Immature natural killer cell (primary cell): ENCODE results near the gene AP3B1. TPM values are rescaled to one million over a fixed set of nuclear protein-coding genes. Genes with fewer than 3 reads are reported as not detected.
"Not testable (repeated sequence)": the region's sequence is repeated elsewhere in the genome, so short reads cannot be mapped to it uniquely, and the experiment has no call there.

Experiments
- DNase-seq, 3 donors: peaks; one replicate each; pipeline ENCODE4 v3.0.0; 2022; ENCODE audit warnings: mixed read lengths in 1 of 3
- H3K27ac Mint-ChIP-seq, 6 donors: one replicate each; pipeline ENCODE4 v1.8.0; 2020; ENCODE audit warnings: mixed read lengths in 6 of 6, mild to moderate bottlenecking in 5 of 6, inconsistent platforms in 4 of 6, moderate library complexity in 3 of 6
- H3K27me3 Mint-ChIP-seq, 3 donors: one replicate each; pipeline ENCODE4 v1.8.0; 2020 to 2021; ENCODE audit warnings: low read depth in 3 of 3, mild to moderate bottlenecking in 3 of 3, mixed read lengths in 3 of 3, moderate library complexity in 3 of 3, inconsistent platforms in 1 of 3
- H3K36me3 Mint-ChIP-seq, 3 donors: one replicate each; pipeline ENCODE4 v1.8.0; 2020; ENCODE audit warnings: mixed read lengths in 3 of 3, inconsistent platforms in 2 of 3, mild to moderate bottlenecking in 2 of 3
- H3K4me1 Mint-ChIP-seq, 2 donors: one replicate each; pipeline ENCODE4 v1.8.0; 2020; ENCODE audit warnings: inconsistent platforms in 2 of 2, mild to moderate bottlenecking in 2 of 2, mixed read lengths in 2 of 2, moderate library complexity in 1 of 2
- H3K4me3 Mint-ChIP-seq, 5 donors: one replicate each; pipeline ENCODE4 v1.8.0; 2020; ENCODE audit warnings: mild to moderate bottlenecking in 5 of 5, mixed read lengths in 5 of 5, inconsistent platforms in 3 of 5, moderate library complexity in 3 of 5
- H3K9me3 Mint-ChIP-seq, 6 donors: one replicate each; pipeline ENCODE4 v1.8.0; 2020; ENCODE audit warnings: mild to moderate bottlenecking in 6 of 6, mixed read lengths in 6 of 6, inconsistent platforms in 4 of 6, moderate library complexity in 3 of 6
- polyA plus RNA-seq, 3 donors: library from polyadenylated mRNA; unstranded; fragments of 300-500 nt; fragmentation: Illumina TruSeq; gene quantifications; one replicate each; pipeline ENCODE4 v1.2.3, GENCODE V29; 2021

The AP3B1 gene
- polyA plus RNA-seq, 3 donors from 2014 or later = 11.6 to 31.7 (median 19.2) TPM

- Mint-ChIP-seq H3K27me3 (no peaks in the 10 kb centered on the region), H3K27ac (no peak overlapping the region), H3K36me3 (peaks cover 13 to 21% (median 14%) of the 10 kb centered on the region in 3 donors), H3K4me3 (no peak overlapping the region), H3K9me3 (no peaks in the 10 kb centered on the region), H3K4me1 (peaks cover 0 to 2% of the 10 kb centered on the region in 2 donors)
- no peak for DNase-seq
Measured at GRCh38 chr5:78215972-78216371, 78.5 kb downstream of the AP3B1 start.

- H3K27ac Mint-ChIP-seq = no peak overlapping the region
- peaks cover 0 to 2% of the 10 kb centered on the region in 2 donors for H3K4me1 Mint-ChIP-seq
- no peaks in the 10 kb centered on the region for H3K27me3 Mint-ChIP-seq
- no peaks in the 10 kb centered on the region for H3K9me3 Mint-ChIP-seq
- peaks cover 11 to 16% (median 13%) of the 10 kb centered on the region in 3 donors for H3K36me3 Mint-ChIP-seq
- no peak overlapping the region for H3K4me3 Mint-ChIP-seq
- no peak for DNase-seq
Measured at GRCh38 chr5:78215565-78215964, 78.9 kb downstream of the AP3B1 start.

- no peak overlapping the region for H3K4me3 Mint-ChIP-seq
- H3K36me3 Mint-ChIP-seq = peaks cover 5 to 10% (median 8%) of the 10 kb centered on the region in 3 donors
- H3K9me3 Mint-ChIP-seq = no peaks in the 10 kb centered on the region
- H3K27ac Mint-ChIP-seq = peak overlapping the region in 1 of 6 donors; percentile 28
- DNase-seq = no peak
- no peaks in the 10 kb centered on the region for H3K27me3 Mint-ChIP-seq
- H3K4me1 Mint-ChIP-seq = peaks cover 0 to 2% of the 10 kb centered on the region in 2 donors
Measured at GRCh38 chr5:78213799-78214198, 80.7 kb downstream of the AP3B1 start.

GRCh38 chr5:78211052-78211451, 83.4 kb downstream of the AP3B1 start:
- no peak overlapping the region for H3K4me3 Mint-ChIP-seq
- no peak overlapping the region for H3K27ac Mint-ChIP-seq
- H3K4me1 Mint-ChIP-seq = peaks cover 2 to 6% of the 10 kb centered on the region in 2 donors
- H3K27me3 Mint-ChIP-seq = no peaks in the 10 kb centered on the region
- peaks cover 7 to 12% (median 7%) of the 10 kb centered on the region in 3 donors for H3K36me3 Mint-ChIP-seq
- no peak for DNase-seq
- H3K9me3 Mint-ChIP-seq = no peaks in the 10 kb centered on the region

GRCh38 chr5:78204241-78204640, 90.3 kb downstream of the AP3B1 start:
- Mint-ChIP-seq H3K4me1 (peaks cover 1 to 13% of the 10 kb centered on the region in 2 donors), H3K27ac (no peak overlapping the region), H3K27me3 (no peaks in the 10 kb centered on the region), H3K36me3 (peaks cover 16 to 41% (median 29%) of the 10 kb centered on the region in 3 donors), H3K9me3 (no peaks in the 10 kb centered on the region), H3K4me3 (no peak overlapping the region)
- DNase-seq = no peak

- Mint-ChIP-seq H3K27me3 (no peaks in the 10 kb centered on the region), H3K4me1 (peaks cover 1 to 13% of the 10 kb centered on the region in 2 donors), H3K4me3 (no peak overlapping the region), H3K36me3 (peaks cover 16 to 41% (median 29%) of the 10 kb centered on the region in 3 donors), H3K9me3 (no peaks in the 10 kb centered on the region), H3K27ac (no peak overlapping the region)
- no peak for DNase-seq
Measured at GRCh38 chr5:78203815-78204214, 90.7 kb downstream of the AP3B1 start.

- H3K9me3 Mint-ChIP-seq = no peaks in the 10 kb centered on the region
- DNase-seq = no peak
- H3K4me3 Mint-ChIP-seq = no peak overlapping the region
- peaks cover 6 to 29% of the 10 kb centered on the region in 2 donors for H3K4me1 Mint-ChIP-seq
- peaks cover 0 to 3% (median 0%) of the 10 kb centered on the region in 3 donors for H3K27me3 Mint-ChIP-seq
- peak overlapping the region in 1 of 6 donors; percentile 54 for H3K27ac Mint-ChIP-seq
- H3K36me3 Mint-ChIP-seq = peaks cover 10 to 18% (median 12%) of the 10 kb centered on the region in 3 donors
Measured at GRCh38 chr5:78190402-78190801, 104.1 kb downstream of the AP3B1 start.

- not testable (repeated sequence) for H3K4me3 Mint-ChIP-seq, H3K27me3 Mint-ChIP-seq, DNase-seq, H3K9me3 Mint-ChIP-seq, H3K27ac Mint-ChIP-seq
- peaks cover 6 to 32% of the 10 kb centered on the region in 2 donors for H3K4me1 Mint-ChIP-seq
- H3K36me3 Mint-ChIP-seq = peaks cover 6 to 14% (median 9%) of the 10 kb centered on the region in 3 donors
Measured at GRCh38 chr5:78188681-78189080, 105.8 kb downstream of the AP3B1 start.

GRCh38 chr5:78187172-78187571, 107.3 kb downstream of the AP3B1 start:
- Mint-ChIP-seq H3K27ac (no peak overlapping the region), H3K27me3 (peaks cover 0 to 3% (median 0%) of the 10 kb centered on the region in 3 donors), H3K9me3 (no peaks in the 10 kb centered on the region), H3K36me3 (peaks cover 9 to 17% (median 10%) of the 10 kb centered on the region in 3 donors), H3K4me3 (no peak overlapping the region), H3K4me1 (peaks cover 13 to 44% of the 10 kb centered on the region in 2 donors)
- no peak for DNase-seq

- H3K27ac Mint-ChIP-seq = peak overlapping the region in 3 of 6 donors; percentile 14 to 29 (median 24)
- no peak for DNase-seq
- no peaks in the 10 kb centered on the region for H3K9me3 Mint-ChIP-seq
- H3K36me3 Mint-ChIP-seq = peaks cover 0 to 7% (median 4%) of the 10 kb centered on the region in 3 donors
- H3K4me3 Mint-ChIP-seq = no peak overlapping the region
- peaks cover 9 to 46% of the 10 kb centered on the region in 2 donors for H3K4me1 Mint-ChIP-seq
- H3K27me3 Mint-ChIP-seq = no peaks in the 10 kb centered on the region
Measured at GRCh38 chr5:78182838-78183237, 111.7 kb downstream of the AP3B1 start.

GRCh38 chr5:78178356-78178755, 116.1 kb downstream of the AP3B1 start:
- no peak overlapping the region for H3K4me3 Mint-ChIP-seq
- no peaks in the 10 kb centered on the region for H3K27me3 Mint-ChIP-seq
- peaks cover 16 to 33% (median 25%) of the 10 kb centered on the region in 3 donors for H3K36me3 Mint-ChIP-seq
- H3K27ac Mint-ChIP-seq = no peak overlapping the region
- peaks cover 8 to 27% of the 10 kb centered on the region in 2 donors for H3K4me1 Mint-ChIP-seq
- no peaks in the 10 kb centered on the region for H3K9me3 Mint-ChIP-seq
- DNase-seq = no peak

- not testable (repeated sequence) for DNase-seq, H3K4me3 Mint-ChIP-seq, H3K27me3 Mint-ChIP-seq, H3K27ac Mint-ChIP-seq
- peaks cover 0 to 13% (median 4%) of the 10 kb centered on the region in 6 donors for H3K9me3 Mint-ChIP-seq
- peaks cover 8 to 14% of the 10 kb centered on the region in 2 donors for H3K4me1 Mint-ChIP-seq
- H3K36me3 Mint-ChIP-seq = peaks cover 42 to 71% (median 68%) of the 10 kb centered on the region in 3 donors
Measured at GRCh38 chr5:78170335-78170734, 124.2 kb downstream of the AP3B1 start.

- H3K9me3 Mint-ChIP-seq = no peaks in the 10 kb centered on the region
- peak; percentile 3 to 15 (median 6) for DNase-seq
- no peaks in the 10 kb centered on the region for H3K27me3 Mint-ChIP-seq
- H3K4me3 Mint-ChIP-seq = no peak overlapping the region
- H3K4me1 Mint-ChIP-seq = peaks cover 2 to 9% of the 10 kb centered on the region in 2 donors
- peaks cover 16 to 27% (median 26%) of the 10 kb centered on the region in 3 donors for H3K36me3 Mint-ChIP-seq
- no peak overlapping the region for H3K27ac Mint-ChIP-seq
Measured at GRCh38 chr5:78162253-78162862, 132.1 kb downstream of the AP3B1 start.

- Mint-ChIP-seq H3K4me1 (peaks cover 0 to 7% of the 10 kb centered on the region in 2 donors), H3K27me3 (peaks cover 0 to 2% (median 2%) of the 10 kb centered on the region in 3 donors), H3K27ac (no peak overlapping the region), H3K9me3 (no peaks in the 10 kb centered on the region), H3K36me3 (peaks cover 48 to 56% (median 52%) of the 10 kb centered on the region in 3 donors), H3K4me3 (no peak overlapping the region)
- no peak for DNase-seq
Measured at GRCh38 chr5:78157001-78157400, 137.5 kb downstream of the AP3B1 start.
